Activated CD4-positive, CD25-positive, alpha-beta regulatory T cell treated with anti-CD3 and anti-CD28 coated beads, Interleukin-2, amount 50 U/mL, for 72 hours (primary cell): ENCODE results near the gene MEGF11.

Source experiments
- DNase-seq: peaks from one replicate; pipeline ENCODE4 v3.0.0; 2021

Gene MEGF11

DNA sequence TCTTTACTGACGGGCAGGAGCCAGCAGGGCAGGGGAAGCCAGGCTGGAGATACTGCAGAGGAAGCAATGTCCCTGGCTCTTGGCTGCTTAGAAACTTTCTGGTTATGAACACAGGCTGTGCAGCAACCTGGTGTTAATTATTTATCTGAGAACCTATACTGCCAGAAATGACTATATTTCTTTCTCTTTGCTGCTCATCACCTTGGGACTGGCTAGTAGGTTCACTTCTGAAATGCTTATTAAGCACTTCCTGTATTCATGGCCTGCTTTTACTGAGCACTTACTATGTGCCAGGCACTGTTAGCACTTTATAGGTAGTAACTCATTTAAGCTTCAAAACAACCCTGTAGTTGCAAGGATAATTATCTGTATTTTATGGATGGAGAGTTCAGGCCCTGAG is 326.7 kb downstream of the MEGF11 start:
- no peak for DNase-seq

DNA sequence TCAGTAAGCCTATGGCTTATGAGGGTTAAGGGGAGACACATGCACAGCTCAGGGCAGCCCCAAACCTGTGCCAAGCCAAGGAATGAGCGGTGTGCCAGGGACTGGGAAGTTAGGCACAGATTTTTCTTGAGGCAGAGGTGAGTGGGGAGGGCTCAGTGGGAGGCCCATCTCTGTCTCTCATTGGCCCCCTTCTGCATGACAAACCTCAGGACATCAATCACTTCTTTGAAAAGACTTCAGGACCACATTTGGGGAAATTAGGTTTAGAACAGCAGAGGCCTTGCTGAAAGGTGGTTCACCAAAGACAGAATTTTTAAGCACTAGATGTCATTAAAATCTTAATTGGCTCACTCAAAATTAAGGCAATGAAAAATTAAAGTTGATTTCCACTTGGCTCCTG is 327.1 kb downstream of the MEGF11 start:
- DNase-seq: no peak

DNA sequence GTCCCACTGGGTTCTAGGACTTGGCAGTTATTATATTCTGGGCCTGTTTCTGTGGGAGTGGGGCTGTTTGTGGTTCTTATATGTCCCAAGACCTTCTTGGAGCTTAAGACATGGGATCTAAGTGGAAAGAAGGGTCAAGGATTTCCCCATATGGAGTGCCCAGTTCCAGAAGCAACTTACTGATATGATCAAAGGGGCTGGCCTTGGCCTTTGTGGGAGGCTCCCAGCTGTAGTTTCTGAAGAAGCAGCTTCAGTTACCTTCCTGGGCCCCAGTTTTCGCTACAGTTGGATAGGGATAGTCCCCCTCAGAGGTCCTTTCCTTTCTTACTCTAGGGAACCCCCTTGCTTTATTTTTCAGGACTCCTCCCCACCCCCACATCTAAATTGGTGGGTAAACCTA is 328.2 kb downstream of the MEGF11 start:
- no peak for DNase-seq

DNA sequence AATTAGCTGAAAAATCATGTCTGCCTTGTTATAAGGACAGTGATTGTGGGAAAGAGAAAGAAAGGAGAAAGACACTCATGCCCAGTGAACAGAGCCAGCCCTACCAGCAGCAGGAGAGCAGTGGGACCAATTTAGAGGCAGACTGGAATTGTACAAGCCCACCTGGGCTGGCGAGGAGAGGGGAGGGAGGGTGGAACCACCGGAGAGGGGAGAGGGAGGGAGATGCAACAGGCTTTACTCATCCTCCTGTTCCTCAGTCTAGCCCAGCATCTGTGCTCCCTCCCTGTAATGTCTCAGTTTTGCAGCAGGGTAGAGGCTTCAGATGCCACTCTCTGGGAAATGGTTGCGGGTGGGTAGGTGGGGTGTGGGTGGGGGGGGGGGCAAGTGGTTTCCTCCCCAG is 329.5 kb downstream of the MEGF11 start:
- no peak for DNase-seq

DNA sequence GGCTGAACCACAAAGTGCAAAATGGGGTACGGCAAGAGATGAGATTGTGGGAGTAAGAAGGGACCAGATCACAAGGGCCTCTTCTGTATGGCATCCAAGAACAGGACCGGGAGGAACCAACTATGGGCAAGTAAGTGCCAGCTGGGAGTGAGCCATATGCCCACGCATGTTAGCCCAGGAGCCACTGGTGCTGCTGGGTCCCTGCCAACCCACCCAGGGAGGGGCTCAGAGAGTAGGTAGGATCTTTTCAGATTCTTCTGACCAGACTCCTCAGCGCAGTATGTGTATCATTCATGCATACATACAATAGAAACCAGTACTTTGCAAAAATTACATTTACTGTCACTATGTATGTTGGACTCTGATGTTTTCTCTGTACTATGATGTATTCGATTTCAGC is 330.3 kb downstream of the MEGF11 start:
- DNase-seq: no peak

DNA sequence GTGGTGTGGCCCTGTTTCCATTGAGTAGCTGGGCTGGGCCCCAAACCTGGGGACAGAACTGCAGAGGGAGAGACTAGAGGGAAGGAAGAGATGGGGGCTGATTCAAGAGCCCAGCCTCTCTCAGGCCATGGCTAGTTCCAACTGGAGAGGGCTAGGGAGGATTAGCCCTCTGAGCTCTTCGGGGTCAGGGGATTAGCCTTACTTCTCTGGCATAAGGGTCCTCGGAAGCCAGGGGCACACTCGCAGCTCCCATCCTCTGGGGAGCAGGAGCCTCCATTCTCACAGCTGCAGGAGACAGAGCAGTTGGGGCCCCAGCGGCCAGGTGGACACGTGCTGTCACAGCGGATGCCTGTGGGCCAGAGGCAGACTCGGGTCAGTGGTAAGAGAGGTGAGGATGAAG is 330.9 kb downstream of the MEGF11 start:
- DNase-seq: no peak

DNA sequence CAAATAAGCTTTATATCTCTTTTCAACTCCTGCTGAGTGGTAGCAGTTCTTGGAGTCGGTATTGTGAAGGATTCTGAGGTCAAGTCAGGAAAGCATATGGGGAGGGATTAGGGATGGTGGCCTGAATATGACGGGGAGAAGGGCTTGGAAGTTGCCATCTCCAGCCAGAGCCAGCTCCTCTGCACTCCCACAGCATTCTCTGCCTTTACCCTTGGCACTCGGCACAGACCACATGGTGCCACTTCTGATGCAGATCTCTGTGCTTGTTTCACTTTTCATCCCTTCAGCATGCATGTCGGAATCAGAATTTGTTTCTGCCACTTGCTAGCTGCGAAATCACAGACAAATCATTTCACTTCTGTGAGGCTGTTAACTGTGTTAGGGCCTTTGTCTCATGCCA is 331.8 kb downstream of the MEGF11 start:
- no peak for DNase-seq

DNA sequence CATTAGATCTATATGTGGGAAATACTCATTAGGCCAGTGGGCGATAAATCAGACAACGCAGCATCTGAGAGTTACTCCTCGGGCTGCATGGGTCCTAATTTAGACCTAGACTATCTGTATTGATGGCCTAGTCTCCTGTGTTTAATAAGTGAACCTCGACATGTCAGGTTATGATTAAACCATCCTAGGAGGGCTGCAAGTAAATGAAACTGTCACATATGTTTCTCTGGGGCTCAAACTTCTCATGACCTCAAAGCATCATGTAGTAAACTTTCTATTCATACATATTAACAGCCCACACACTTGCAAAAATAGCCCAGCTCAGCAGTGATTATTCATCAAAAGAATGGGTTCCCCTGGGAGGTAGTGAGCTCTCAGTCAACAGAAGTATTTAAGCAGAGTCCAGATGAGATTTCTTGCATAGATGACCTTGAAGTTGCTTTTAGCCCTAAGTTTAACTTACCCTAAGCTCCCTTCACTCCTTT is 332.7 kb downstream of the MEGF11 start:
- no peak for DNase-seq

DNA sequence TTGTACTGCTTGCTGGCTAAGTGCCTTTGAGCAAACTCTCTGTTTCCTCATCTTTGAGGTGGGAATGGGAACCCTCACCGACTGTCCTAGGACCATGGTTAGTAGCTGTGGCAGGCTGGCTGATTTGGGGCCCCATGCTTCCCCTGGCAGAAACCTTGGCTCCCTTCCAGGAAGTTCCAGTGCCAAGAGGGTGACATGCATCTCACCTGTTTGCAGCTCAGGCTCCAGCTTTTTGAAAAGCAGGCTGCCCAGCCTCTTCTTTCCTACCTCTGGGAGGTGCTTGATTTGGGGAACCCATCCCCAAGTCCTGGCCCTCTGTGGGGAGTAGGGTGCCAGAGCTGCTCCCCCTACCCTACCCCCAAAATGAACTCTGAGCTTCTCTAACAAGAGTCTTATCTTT is 333.4 kb downstream of the MEGF11 start:
- no peak for DNase-seq

DNA sequence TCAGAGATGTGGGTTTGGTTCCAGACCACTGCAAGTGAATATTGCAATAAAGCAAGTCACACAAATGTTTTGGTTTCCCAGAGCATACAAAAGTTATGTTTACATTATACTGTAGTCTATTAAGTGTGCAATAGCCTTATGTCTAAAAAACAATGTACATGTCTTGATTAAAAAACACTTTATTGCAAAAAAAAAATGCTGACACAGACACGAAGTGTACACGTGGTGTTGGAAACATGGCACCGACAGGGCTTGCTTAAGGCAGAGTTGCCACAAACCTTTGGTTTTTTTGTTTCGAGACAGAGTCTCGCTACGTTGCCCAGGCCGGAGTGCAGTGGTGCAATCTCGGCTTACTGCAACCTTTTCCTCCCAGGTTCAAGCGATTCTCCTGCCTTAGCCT is 334.2 kb downstream of the MEGF11 start:
- no peak for DNase-seq

DNA sequence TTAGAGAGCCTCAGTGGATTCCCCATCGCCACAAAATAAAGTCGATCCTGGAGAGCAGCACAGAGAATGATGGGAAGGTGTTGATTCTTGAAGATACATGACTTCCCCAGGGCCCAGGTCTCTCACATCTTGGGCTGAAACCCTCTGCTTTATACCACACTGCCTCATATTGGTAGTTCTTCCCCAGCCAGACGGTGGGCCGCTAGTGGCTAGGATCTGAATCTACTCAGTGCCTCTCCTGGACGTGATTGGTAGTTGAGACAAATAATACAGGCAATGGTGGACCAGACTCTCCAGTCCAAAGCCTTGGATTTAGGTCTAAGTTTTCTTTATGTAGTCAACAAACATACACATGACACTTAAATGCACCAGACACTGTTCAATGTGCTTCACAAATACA is 334.6 kb downstream of the MEGF11 start:
- DNase-seq: no peak

DNA sequence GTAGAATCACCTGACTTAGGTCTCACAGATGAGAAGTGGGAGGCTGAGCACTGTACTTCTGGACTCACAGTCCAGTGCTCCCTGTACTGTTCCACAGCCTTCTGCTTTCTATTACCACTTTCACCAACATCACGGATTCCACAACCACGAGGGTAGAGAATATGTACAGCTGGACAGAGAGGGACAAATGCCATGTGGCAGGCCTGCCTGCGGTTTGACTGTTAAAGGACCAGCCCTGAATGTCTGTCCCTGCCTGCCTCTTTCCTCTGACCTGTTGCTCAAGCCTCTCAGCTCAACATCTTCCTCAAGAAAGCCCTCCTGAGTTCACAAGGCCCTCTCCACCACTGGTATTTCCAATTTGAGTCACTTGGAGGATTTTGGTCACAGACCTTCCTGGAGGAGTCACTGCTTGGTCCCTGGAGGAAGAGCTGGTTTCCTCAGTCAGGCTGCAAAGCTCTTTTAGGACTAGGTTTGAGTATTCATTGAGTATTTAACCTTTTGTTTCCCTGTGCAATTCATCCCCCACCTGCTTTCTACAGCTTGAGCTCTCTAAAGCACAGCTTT is 335.1 kb downstream of the MEGF11 start:
- DNase-seq: no peak

DNA sequence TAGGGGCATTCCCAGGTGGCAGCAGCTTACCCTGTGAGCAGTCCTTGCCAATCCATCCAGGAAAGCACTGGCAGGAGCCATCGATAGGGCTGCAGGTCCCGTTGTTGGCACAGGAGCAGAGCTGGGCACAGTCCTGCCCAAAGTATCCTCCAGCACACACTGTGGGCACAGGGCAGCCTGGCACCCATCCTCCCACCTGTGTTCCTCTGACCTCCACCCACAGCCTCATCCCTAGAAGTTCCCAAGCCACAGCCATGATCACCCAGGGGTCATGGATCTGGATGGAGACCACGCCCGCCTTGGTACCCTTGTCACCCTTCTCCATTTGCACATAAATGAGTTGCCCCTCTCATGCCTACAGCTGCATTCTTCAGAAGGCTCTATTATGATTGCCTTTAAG is 335.6 kb downstream of the MEGF11 start:
- DNase-seq: no peak

DNA sequence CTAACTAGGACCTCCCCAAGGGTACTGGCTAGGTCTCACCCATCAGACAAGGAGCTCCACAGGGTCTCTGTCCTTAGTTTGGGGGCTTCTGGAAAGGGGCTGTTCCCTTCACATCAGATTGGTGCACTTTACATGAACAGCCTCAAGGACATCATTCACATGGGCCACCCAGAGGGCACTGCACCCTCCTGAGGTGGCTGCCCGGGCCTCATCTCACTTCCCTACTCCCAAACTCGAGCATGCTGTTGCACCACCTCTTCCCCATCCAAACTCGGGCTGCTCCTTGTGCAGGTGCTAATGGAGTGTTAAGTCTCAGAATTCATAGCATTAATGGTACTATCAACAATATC is 336.2 kb downstream of the MEGF11 start:
- DNase-seq: no peak

DNA sequence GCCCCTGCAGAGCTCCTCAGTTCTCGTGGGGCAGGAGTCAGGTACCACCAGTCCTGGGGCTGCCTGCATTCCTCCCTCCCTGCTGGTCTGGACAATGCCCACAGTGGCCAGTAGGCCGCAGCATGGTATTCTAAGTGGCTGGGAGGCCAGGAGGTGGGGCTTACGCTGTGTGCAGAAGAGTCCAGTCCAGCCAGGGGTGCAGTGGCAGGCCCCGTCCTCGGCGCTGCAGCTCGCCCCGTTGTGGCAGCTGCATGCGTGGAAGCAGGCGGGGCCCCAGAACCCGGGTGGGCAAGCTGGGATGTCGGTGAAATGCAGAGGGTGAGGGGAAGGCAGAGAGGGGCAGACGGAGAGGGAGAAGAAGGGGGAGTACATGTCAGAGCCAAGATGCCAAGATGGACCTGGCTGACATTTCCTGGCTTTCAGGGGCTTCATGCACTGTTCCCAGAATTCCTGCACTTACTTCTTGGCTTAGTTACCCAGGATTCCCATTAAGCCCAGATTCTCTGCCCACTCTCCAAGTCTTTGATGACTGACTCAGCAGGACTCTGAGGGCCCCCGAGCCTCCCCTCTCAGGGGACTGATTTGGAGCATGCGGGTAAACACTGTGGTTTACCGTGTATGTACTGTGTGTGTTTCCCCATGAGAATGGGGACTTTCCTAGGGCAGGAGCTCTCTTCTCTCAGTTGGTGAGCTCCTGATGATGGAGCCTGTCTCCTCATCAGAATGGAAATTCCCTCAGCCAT is 336.7 kb downstream of the MEGF11 start:
- no peak for DNase-seq

DNA sequence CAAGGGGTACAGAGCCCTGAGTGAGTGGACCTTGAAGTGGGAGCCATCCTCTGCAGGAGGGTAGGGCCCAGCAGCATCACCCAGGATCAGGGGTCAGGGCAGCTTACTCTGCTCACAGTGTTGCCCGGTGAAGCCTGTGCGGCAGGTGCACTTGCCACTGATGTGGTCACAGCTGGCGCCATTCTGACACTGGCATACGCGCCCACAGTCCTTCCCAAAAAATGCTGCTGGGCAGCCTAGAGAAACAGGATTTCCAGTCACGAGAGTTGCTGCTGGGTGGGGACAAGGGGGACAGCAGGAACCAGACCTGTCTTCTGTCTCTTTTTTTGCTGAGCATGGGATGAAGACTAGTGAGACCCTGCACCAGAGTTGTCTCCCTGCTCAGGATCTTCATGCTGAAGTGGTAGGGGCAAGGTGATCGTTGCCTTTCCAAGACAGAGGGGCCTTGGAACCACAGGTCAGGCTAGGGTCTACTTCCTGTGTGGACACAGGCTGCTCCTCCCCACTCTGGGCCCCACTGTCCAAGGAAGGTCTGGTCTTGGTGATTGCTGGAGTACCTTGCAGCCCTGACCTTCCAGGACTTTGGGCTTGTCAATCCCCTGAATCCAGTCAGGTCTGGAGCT is 337.4 kb downstream of the MEGF11 start:
- DNase-seq: no peak

DNA sequence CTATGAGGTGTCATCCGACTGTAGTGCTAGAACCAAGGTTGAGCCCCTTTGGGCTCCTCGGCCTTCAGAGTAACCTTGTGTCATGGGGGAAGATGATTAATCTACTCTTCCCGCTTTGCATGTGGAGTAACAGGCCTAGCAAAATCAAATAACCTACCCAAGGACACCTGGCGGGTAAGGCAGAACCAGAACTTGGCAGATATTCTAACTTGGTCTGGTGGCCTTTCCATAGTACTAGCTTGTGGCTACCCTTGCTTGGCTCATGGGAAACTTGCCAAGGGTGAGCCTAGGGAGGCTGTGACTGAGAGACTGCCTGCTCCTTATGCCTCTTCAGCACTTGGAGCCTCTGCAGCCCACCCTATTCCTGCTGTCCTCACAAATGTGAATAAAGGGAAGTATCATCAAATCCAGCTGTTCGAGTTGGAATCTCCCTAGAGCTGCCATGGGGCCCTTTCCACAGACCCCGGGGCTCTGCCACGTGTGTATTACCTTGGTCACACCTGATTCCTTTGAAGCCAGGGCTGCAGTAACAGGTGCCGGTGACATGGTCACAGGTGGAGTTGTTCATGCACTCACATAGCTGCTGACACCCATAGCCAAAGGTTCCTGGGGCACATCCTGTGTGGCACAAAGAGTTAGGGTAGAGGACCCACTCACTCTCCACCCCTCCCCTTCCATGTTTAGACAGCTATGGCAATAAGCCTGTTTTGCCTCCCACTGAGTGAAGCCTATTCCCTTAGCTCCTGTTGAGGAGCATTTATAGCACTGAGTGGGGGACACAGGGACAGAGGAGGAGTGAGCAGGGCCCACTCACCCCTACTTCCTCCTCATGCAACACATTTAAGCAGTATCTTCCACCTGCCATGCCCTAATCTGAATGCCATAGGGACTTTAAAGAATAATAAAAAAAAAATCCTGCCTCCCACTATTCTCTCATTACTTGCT is 338.3 kb downstream of the MEGF11 start:
- DNase-seq: no peak

DNA sequence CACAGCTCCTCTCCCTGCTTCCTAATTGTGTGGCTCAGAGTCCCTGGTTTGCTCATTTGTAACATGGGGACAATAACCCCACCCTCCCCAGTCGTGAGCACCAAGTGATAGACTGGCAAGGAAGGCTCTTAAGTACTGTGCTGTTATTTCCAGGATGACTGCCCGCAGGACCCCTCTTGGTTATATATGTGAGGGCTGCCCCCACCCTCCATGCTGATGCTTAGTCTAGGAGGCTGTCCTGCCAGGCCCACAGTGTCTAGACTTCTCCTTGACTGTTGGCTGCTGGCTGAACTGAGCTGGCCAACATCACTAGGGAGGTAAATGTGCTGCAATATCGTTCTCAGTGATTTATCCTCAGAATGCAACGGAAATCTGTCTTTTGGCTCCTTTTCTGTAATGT is 339.2 kb downstream of the MEGF11 start:
- no peak for DNase-seq

DNA sequence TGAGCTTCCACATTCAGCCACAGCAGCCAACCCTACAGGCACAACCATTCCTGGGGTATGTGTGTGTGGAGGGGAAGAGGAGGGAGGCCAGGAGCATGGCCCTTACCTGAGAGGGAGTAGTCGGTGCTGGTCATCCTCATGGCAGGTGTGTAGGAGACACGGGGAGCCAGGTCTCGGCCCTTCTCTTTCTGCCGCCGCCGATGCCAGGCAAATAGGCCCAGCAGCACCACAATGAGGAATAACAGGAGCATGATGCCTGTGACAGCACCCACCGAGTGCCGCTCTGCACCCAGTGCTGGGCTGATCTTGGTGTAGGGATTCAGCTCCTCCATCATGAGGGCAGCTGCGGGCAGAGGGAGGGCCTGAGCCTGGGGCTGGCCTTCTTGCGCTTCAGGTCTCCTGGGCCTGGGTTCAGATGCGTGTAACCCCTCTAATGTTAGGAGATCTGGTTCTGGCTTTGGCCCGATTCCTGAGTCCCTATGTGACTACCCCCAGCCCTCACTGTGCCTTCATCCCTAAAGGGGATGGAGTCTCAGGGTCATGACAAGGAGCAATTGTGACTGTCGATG is 339.8 kb downstream of the MEGF11 start:
- no peak for DNase-seq

DNA sequence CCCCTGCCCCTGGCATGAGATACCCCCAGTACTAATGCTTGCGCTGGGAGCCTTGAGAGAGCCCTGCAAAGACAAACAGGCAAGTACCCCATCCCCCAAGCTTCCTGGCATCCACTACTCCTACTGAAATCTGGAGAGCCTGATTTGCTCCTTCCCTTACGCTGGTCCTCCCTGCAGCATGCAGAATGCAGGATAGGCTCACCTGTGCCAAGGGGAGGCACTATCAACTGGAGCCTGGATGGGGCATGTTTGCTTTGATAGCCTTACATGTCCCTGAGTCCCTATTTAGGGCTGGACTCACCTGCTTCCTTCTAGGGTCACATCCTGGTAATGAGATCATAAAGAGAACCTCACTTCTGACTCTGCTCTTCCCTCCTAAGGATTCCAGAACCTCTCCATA is 341.3 kb downstream of the MEGF11 start:
- DNase-seq: no peak

DNA sequence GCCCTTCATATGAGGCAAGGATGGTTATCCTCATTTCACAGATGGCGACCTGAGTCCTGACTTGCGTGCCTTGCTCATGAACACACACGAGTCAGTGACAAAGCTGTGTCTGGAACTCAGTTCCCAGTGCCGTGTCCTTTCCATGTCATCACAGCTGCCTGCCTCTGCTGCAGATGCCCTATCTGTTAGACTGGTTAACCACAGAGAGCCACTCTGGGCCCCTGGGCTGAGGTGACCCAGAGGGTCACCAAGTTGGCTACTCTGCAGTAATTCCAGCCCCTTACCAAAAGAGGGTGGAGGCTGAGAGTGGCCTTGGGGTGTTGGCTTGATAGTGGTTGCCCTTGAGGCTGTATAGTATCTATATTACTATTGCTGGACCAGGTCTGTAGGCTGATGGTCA is 343.2 kb downstream of the MEGF11 start:
- DNase-seq: no peak

DNA sequence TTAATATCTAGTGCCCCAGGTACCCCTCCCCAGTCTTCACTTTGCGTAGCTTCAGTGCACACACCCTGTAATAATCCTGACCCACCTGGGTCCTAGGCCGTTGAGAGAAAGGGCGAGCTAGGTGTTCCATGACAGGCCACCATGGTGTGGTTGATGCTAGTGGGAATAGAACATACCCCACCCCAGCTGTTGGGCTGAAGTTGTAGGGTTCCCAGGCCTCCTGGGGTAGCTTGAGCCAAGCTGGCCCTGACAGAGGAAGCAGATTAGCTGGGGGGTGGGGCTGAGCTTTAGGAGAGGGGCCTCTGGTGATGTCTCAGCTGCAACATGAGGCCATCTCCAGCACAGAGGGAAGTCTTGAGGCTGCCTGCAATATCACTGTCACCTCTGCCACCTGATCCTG is 343.7 kb downstream of the MEGF11 start:
- no peak for DNase-seq

DNA sequence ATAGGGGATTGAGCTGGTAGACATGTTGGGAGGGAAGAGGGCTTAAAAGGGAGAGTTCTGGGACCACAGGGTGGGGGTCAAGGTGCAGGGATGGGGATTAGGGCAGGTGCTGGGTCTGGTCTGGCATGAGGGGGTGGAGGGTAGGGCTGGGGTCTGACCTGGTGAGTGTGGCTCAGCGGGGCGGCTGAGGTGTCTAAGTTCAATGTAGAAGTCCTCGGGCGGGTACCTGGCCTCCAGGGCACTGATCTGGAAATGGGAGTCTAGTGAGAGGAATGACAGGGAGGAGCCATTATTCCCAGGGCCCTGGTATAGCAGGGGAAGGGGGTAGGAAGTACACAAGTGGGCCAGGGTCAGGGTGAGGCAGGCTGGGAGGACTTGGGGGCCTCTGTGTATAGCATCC is 344.7 kb downstream of the MEGF11 start:
- DNase-seq: no peak
